Subcutaneous abdominal adipose tissue (tissue), 5 donors: Measurements from ENCODE around the gene TMEM121B.

Experiments used
- H3K27ac ChIP-seq: one replicate; pipeline ENCODE4 v1.7.0; 2013; ENCODE audit warnings: low read depth, mild to moderate bottlenecking, inconsistent platforms, low read length, moderate library complexity
- H3K27me3 ChIP-seq, 5 donors: one replicate each; pipeline ENCODE4 v1.7.0; 2013; ENCODE audit warnings: low read length in 5 of 5, inconsistent platforms in 1 of 5; ENCODE audit not compliant: control insufficient read depth in 5 of 5, insufficient read depth in 4 of 5
- H3K36me3 ChIP-seq, 5 donors: one replicate each; pipeline ENCODE4 v1.7.0; 2013; ENCODE audit warnings: low read length in 5 of 5; ENCODE audit not compliant: control insufficient read depth in 5 of 5, insufficient read depth in 5 of 5
- H3K4me1 ChIP-seq, 5 donors: one replicate each; pipeline ENCODE4 v1.7.0; 2013; ENCODE audit warnings: low read length in 5 of 5, mild to moderate bottlenecking in 3 of 5, moderate library complexity in 1 of 5; ENCODE audit not compliant: control insufficient read depth in 5 of 5, insufficient read depth in 5 of 5
- H3K4me3 ChIP-seq, 5 donors: one replicate each; pipeline ENCODE4 v1.7.0; 2013; ENCODE audit warnings: low read length in 5 of 5, low read depth in 1 of 5
- H3K9ac ChIP-seq, 5 donors: one replicate each; pipeline ENCODE4 v1.7.0; 2013; ENCODE audit warnings: low read length in 5 of 5, mild to moderate bottlenecking in 4 of 5, moderate library complexity in 3 of 5
- H3K9me3 ChIP-seq, 5 donors: one replicate each; pipeline ENCODE4 v1.7.0; 2013; ENCODE audit warnings: low read length in 5 of 5; ENCODE audit not compliant: control insufficient read depth in 5 of 5
- donor health status: healthy.
- donor health status: healthy.
- donor health status: healthy.
- donor health status: healthy.
- donor health status: healthy.

TMEM121B gene

GRCh38 chr22:17097701-17098100, 23.5 kb downstream of the TMEM121B start:
- Histone ChIP-seq H3K4me3 (no peak overlapping the region), H3K36me3 (peaks cover 0 to 61% (median 53%) of the 10 kb centered on the region in 5 donors), H3K27me3 (no peaks in the 10 kb centered on the region), H3K9me3 (no peaks in the 10 kb centered on the region), H3K9ac (no peak overlapping the region), H3K27ac (no peak overlapping the region), H3K4me1 (peaks cover 0 to 20% (median 6%) of the 10 kb centered on the region in 5 donors)

GRCh38 chr22:17097062-17097461, 24.1 kb downstream of the TMEM121B start:
- Histone ChIP-seq H3K9ac (no peak overlapping the region), H3K36me3 (peaks cover 0 to 55% (median 48%) of the 10 kb centered on the region in 5 donors), H3K4me3 (no peak overlapping the region), H3K27me3 (no peaks in the 10 kb centered on the region), H3K9me3 (no peaks in the 10 kb centered on the region), H3K4me1 (peaks cover 0 to 20% (median 6%) of the 10 kb centered on the region in 5 donors), H3K27ac (no peak overlapping the region)

- Histone ChIP-seq H3K36me3 (peaks cover 0 to 45% (median 38%) of the 10 kb centered on the region in 5 donors), H3K27ac (no peak overlapping the region), H3K27me3 (no peaks in the 10 kb centered on the region), H3K4me1 (peaks cover 0 to 20% (median 6%) of the 10 kb centered on the region in 5 donors), H3K9me3 (no peaks in the 10 kb centered on the region), H3K4me3 (no peak overlapping the region), H3K9ac (no peak overlapping the region)
These were observed 25.1 kb downstream of the TMEM121B start for GRCh38 chr22:17096071-17096470.

GRCh38 chr22:17095538-17095937, 25.6 kb downstream of the TMEM121B start:
- H3K36me3 ChIP-seq = peaks cover 0 to 40% (median 33%) of the 10 kb centered on the region in 5 donors
- H3K9ac ChIP-seq = no peak overlapping the region
- peaks cover 0 to 20% (median 6%) of the 10 kb centered on the region in 5 donors for H3K4me1 ChIP-seq
- no peaks in the 10 kb centered on the region for H3K27me3 ChIP-seq
- no peak overlapping the region for H3K4me3 ChIP-seq
- no peak overlapping the region for H3K27ac ChIP-seq
- no peaks in the 10 kb centered on the region for H3K9me3 ChIP-seq

GRCh38 chr22:17093081-17093480, 28.1 kb downstream of the TMEM121B start:
- no peak overlapping the region for H3K4me3 ChIP-seq
- H3K4me1 ChIP-seq = peaks cover 0 to 12% (median 6%) of the 10 kb centered on the region in 5 donors
- no peak overlapping the region for H3K27ac ChIP-seq
- H3K27me3 ChIP-seq = no peaks in the 10 kb centered on the region
- H3K9ac ChIP-seq = no peak overlapping the region
- peaks cover 0 to 15% (median 9%) of the 10 kb centered on the region in 5 donors for H3K36me3 ChIP-seq
- no peaks in the 10 kb centered on the region for H3K9me3 ChIP-seq

GRCh38 chr22:17091851-17092250, 29.3 kb downstream of the TMEM121B start:
- Histone ChIP-seq H3K9me3 (no peaks in the 10 kb centered on the region), H3K4me1 (peaks cover 0 to 13% (median 9%) of the 10 kb centered on the region in 5 donors), H3K27ac (no peak overlapping the region), H3K4me3 (no peak overlapping the region), H3K9ac (no peak overlapping the region), H3K36me3 (peaks cover 0 to 3% (median 0%) of the 10 kb centered on the region in 5 donors), H3K27me3 (no peaks in the 10 kb centered on the region)

- H3K4me3 ChIP-seq = no peak overlapping the region
- no peak overlapping the region for H3K9ac ChIP-seq
- H3K27me3 ChIP-seq = no peaks in the 10 kb centered on the region
- peaks cover 0 to 2% (median 0%) of the 10 kb centered on the region in 5 donors for H3K36me3 ChIP-seq
- no peaks in the 10 kb centered on the region for H3K9me3 ChIP-seq
- no peak overlapping the region for H3K27ac ChIP-seq
- peaks cover 3 to 26% (median 22%) of the 10 kb centered on the region in 5 donors for H3K4me1 ChIP-seq
These were observed 30.6 kb downstream of the TMEM121B start for GRCh38 chr22:17090550-17090949.

GRCh38 chr22:17087498-17088131, 33.5 kb downstream of the TMEM121B start:
- Histone ChIP-seq H3K4me3 (no peak overlapping the region), H3K9ac (peak overlapping the region in 1 of 5 donors; percentile 2), H3K27ac (peak overlapping the region; percentile 65)

GRCh38 chr22:17086788-17087497, 34.2 kb downstream of the TMEM121B start:
- Histone ChIP-seq H3K27me3 (no peaks in the 10 kb centered on the region), H3K27ac (peak overlapping the region; percentile 65), H3K36me3 (no peaks in the 10 kb centered on the region), H3K4me3 (peak overlapping the region; percentile 40 to 83 (median 76)), H3K4me1 (peaks cover 3 to 41% (median 33%) of the 10 kb centered on the region in 5 donors), H3K9ac (peak overlapping the region in 4 of 5 donors; percentile 2 to 35 (median 6)), H3K9me3 (no peaks in the 10 kb centered on the region)

More at GRCh38 chr22:17087498-17088131, 33.5 kb downstream of the TMEM121B start:
- H3K36me3 ChIP-seq = no peaks in the 10 kb centered on the region
- H3K9me3 ChIP-seq = no peaks in the 10 kb centered on the region
- no peaks in the 10 kb centered on the region for H3K27me3 ChIP-seq
- peaks cover 3 to 41% (median 33%) of the 10 kb centered on the region in 5 donors for H3K4me1 ChIP-seq

GRCh38 chr22:17086296-17086695, 34.9 kb downstream of the TMEM121B start:
- H3K9ac ChIP-seq = peak overlapping the region in 3 of 5 donors; percentile 9 to 83 (median 80)
- no peaks in the 10 kb centered on the region for H3K27me3 ChIP-seq
- H3K4me3 ChIP-seq = peak overlapping the region; percentile 45 to 89 (median 81)
- no peaks in the 10 kb centered on the region for H3K36me3 ChIP-seq
- no peaks in the 10 kb centered on the region for H3K9me3 ChIP-seq
- peaks cover 3 to 41% (median 33%) of the 10 kb centered on the region in 5 donors for H3K4me1 ChIP-seq
- H3K27ac ChIP-seq = peak overlapping the region; percentile 65
